GM18505 (cell line): ENCODE results near the gene EPHA8.

Experiments used
- ATAC-seq: cut with Tn5 transposase; IDR thresholded peaks from one replicate; pipeline ENCODE4 v1.9.1; 2021; ENCODE audit not compliant: unreplicated experiment
- POLR2A ChIP-seq: IDR thresholded peaks from 4 replicates; pipeline ENCODE4 v1.6.1; 2011; ENCODE audit warnings: borderline replicate concordance; ENCODE audit not compliant: insufficient read depth, insufficient read length; ENCODE audit errors: extremely low read depth

EPHA8 gene

DNA sequence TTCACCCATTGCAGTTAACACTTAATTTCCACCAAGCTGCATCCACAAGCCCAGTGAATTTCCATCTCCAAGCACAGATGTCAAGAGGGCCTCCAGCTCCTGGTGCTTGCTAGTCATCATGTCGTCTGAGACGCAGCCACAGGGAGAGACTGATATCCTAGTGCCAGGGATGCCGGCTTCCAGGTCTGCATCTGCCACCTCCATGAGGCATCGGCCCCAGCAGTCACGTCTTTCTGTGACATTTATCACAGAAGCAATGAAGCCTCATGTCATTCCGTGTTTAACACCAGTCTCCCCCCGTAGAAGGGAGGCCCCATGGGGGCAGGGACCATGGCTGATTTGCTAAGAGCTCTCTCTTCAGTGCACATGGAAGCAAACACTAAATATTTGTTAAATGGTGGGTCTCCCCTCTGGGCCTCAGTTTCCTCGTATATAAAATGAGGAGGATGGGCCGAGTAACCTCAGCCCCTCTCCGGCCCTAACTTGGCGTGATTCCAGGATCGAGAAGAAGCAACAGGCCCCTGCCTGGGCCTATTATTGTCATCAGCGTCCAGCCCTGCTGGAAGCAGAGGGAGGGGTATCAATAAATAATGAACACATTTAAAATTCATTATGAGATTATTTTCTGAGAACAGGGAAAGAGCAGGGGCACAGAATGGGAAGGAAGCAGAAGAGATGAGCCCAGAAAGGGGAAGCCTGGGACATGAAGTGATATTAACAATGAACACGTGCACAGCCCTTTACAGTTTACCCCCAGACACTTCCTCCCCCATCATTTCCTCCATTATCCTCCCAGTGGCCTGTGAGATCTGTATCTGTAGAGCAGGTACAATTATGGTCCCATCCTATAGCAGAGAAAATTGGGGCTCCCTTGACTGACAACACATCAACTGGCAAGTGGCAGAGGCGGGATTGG, 88.9 kb downstream of the EPHA8 start:
- TF ChIP-seq POLR2A = no peak
- no peak for ATAC-seq

DNA sequence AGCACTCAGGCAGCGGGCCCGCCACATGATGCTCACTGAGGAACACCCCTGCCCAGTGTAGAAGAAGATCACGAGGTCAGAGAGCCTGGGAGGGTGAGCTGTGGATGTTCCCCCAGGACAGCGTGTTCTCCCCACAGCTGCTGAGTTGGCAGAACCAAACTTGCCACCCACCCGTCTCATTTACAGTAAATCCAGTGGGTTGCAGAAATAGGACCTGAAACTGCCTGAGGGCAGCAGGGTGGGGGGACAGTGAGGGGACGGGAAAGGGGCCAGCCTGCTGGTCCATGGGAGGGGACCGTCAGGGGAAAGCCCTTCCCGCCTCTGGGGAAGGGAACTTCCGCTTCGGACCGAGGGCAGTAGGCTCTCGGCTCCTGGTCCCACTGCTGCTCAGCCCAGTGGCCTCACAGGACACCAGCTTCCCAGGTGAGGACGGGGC, 89.6 kb downstream of the EPHA8 start, which contains the start of gene C1QB:
Gene C1QB, plus strand, starts transcription at position 356 of the 436 bp plus-strand sequence. CDS start 6,227 bp downstream, outside the sequence.
- ATAC-seq = no peak
- TF ChIP-seq POLR2A = no peak
